HEK293T (cell line): Measurements from ENCODE around the gene SOX18.

ENCODE experiments used
- ARNT ChIP-seq: fragments of 450-650 bp; IDR thresholded peaks from 2 replicates; pipeline ENCODE4 v1.6.1; 2017; ENCODE audit warnings: mild to moderate bottlenecking
- BHLHE40 ChIP-seq: fragments of 450-650 bp; IDR thresholded peaks from 2 replicates; pipeline ENCODE4 v1.6.1; 2016; ENCODE audit warnings: mild to moderate bottlenecking, moderate library complexity, borderline replicate concordance
- ELF4 ChIP-seq: fragments of 450-650 bp; IDR thresholded peaks from 2 replicates; pipeline ENCODE4 v1.6.1; 2017; ENCODE audit warnings: antibody characterized with exemption
- FOXA1 ChIP-seq: fragments of 450-650 bp; IDR thresholded peaks from 2 replicates; pipeline ENCODE4 v1.6.1; 2016; ENCODE audit warnings: mild to moderate bottlenecking
- FOXK2 ChIP-seq: fragments of 450-650 bp; IDR thresholded peaks from 2 replicates; pipeline ENCODE4 v1.6.1; 2016; ENCODE audit warnings: mild to moderate bottlenecking
- FOXM1 ChIP-seq: fragments of 450-650 bp; IDR thresholded peaks from 2 replicates; pipeline ENCODE4 v1.6.1; 2017; ENCODE audit warnings: mild to moderate bottlenecking, borderline replicate concordance
- HDGF ChIP-seq: fragments of 450-650 bp; IDR thresholded peaks from 2 replicates; pipeline ENCODE4 v1.6.1; 2017; ENCODE audit warnings: antibody characterized with exemption, borderline replicate concordance
- L3MBTL2 ChIP-seq: fragments of 450-650 bp; conservative IDR thresholded peaks from 2 replicates; pipeline ENCODE4 v1.6.1; 2016; ENCODE audit warnings: mild to moderate bottlenecking
- LEF1 ChIP-seq: fragments of 450-650 bp; IDR thresholded peaks from 2 replicates; pipeline ENCODE4 v1.6.1; 2017; ENCODE audit warnings: mild to moderate bottlenecking, borderline replicate concordance
- NFRKB ChIP-seq: fragments of 450-650 bp; IDR thresholded peaks from 2 replicates; pipeline ENCODE4 v1.6.1; 2016; ENCODE audit warnings: mild to moderate bottlenecking, moderate library complexity
- SP1 ChIP-seq: fragments of 450-650 bp; IDR thresholded peaks from 2 replicates; pipeline ENCODE4 v1.6.1; 2017
- SUZ12 ChIP-seq: fragments of 450-650 bp; IDR thresholded peaks from 2 replicates; pipeline ENCODE4 v1.6.1; 2016; ENCODE audit warnings: mild to moderate bottlenecking
- TARDBP ChIP-seq: fragments of 450-650 bp; IDR thresholded peaks from 2 replicates; pipeline ENCODE4 v1.6.1; 2016
- ZNF384 ChIP-seq: fragments of 450-650 bp; IDR thresholded peaks from 2 replicates; pipeline ENCODE4 v1.6.1; 2016

DNA sequence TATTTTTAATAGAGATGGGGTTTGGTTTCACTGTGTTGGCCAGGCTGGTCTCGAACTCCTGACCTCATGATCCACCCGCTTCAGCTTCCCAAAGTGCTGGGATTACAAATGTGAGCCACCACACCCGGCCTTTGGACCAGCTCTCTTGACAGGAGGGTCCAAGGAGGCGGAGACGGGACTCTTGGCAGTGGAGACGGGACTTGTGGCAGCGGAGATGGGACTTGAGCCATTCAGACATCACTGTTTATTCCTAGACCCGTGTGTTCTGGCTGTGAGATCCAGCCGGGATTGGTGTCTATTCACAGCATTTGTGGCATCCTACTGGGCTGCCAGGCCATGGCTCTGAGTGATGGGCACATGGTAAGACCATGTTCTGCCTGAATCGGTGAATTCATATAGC lies 42.9 kb downstream of the SOX18 start:
- TF ChIP-seq L3MBTL2 (no peak), SP1 (no peak), ZNF384 (no peak), LEF1 (no peak), TARDBP (no peak), FOXM1 (no peak), FOXA1 (no peak), ARNT (no peak), ELF4 (no peak), BHLHE40 (no peak), NFRKB (no peak), HDGF (no peak), SUZ12 (no peak), FOXK2 (no peak)
